Activated naive CD4-positive, alpha-beta T cell (primary cell): ENCODE results near the gene SLC7A7.
"Not testable (repeated sequence)": the region's sequence is repeated elsewhere in the genome, so short reads cannot be mapped to it uniquely, and the experiment has no call there.

Experiments used
- DNase-seq, 4 experiments: peaks; one replicate each; lab custom pipeline; 2025; lab: John Stamatoyannopoulos, UW

The SLC7A7 gene

DNA sequence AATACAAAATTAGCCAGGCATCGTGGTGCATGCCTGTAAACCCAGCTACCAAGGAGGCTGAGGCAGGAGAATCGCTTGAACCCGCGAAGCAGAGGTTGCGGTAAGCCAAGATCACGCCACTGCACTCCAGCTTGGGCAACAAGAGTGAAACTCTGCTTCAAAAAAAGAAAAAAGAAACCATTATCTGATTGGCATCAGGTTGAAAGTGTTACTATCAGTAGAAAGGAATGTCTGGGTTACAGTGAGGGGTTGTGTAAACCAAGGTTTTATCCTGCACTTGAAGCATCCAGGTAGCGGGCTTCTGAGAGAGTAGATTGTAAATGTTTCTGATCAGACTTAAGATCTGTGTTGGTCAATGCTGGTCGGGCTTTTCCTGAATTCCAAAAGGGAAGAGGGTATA, 62.8 kb downstream of the SLC7A7 start:
- no peak for DNase-seq

DNA sequence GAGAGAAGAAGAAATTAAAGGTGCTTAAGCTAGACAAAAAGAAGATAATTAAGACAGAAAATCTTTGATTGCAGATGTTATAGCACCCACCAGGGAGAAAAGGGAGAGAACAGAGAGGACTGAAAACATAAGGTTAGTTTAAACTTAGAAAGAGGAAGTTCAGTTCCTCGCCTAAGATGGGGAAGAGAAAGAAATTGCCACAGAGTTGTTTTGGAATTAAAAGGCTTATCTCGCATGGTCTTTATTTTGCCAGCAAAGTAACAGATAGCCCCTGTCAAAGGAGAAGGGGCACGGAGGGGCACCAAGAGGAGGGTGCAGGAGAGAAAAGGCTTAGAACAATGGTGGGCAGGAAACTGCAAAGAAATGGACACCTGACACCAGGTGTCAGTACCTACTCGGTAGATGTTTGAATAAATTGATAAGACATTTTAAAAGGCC, 66.6 kb downstream of the SLC7A7 start:
- no peak for DNase-seq

DNA sequence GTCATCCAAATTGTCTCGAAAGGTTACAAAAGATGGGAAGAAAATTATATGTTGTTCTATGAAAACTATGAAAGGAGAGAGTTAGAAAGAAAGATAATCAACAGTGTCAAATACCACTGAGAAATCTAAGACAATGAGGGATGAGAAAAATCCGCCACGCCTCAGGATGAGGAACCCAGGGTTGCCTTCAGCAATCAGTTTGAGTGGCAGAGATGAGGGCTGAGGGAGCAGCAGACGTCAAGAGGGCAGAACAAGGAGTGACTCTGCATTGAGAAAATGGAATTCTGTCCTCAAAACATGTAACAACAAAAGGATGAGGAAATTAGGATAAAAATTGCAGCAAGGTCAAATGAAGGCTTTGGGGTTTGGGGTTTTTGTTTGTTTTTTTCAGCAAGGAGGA, 67.0 kb downstream of the SLC7A7 start:
- DNase-seq: no peak

DNA sequence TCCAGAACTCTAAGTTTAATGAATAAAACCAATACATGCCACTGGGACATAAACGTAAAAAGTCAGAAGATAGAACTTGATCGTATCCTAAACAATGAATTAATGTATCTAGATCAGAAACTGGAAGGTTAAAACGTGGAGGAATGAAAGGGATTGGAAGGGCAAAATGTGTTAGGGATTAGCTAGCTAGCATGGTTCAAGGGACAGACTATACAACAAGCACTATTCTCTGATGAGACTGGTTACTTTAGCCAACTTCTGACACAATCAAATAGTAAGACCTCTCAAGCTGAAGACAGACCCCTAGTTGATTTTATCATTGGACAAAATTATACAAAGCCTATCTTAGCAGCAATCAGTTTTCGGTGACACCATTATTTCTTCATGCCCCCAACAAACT, 67.5 kb downstream of the SLC7A7 start:
- DNase-seq: no peak

DNA sequence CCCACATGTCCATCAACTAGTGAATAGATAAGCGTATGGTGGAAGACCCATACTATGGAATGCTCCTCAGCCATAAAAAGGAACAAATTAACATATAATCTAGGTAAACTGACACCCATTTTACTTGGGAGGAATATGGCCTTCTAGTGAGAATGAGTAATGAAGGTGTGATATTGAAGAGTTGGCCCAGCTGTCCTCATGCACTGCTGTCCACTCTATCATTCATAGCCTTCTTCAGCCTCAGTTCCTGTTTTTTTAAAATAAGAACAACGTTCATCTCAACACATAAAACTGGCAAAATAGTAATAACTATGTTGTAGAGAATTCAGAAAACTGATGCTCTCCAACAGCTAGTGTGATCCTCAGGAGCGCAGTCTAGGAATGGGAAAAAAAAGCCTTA, 75.2 kb downstream of the SLC7A7 start:
- no peak for DNase-seq

DNA sequence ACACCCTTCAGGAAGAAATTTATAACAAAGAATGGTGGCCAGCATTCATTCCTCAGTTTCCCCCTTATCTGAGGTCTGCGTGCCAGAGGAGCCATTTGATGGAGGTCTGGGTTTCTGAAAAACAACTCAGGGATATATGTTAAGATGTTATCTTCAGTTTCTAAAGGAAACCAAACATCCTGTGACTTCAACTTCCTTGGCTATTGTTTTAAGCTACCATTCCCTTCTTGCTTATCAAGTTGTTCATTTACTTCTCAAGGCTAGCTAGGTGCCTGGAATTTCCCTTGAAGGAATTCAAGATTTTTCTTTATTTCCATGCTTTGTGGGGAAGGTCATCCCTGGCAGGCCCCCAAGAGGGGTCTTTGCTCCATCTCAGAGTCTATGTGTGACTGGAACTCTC, 75.8 kb downstream of the SLC7A7 start:
- no peak for DNase-seq

DNA sequence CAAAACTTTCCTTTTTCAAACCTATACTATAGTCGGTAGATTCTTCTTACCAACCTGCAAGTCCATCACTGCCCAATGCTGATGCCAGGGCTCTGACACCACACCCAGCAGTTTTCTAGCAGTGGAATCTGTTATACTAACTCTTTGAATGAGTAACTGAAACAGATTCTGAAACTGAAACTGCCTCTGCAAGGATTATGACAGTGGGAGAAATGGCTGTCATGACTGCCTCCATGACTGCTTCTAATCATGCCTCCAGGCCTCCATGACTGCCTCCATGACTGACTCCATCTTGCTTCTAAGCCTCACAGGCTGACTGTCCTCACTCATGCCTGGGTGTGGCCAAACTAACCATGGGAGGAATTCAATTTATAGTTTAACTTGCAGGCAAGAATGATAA, 78.2 kb downstream of the SLC7A7 start:
- no peak for DNase-seq

DNA sequence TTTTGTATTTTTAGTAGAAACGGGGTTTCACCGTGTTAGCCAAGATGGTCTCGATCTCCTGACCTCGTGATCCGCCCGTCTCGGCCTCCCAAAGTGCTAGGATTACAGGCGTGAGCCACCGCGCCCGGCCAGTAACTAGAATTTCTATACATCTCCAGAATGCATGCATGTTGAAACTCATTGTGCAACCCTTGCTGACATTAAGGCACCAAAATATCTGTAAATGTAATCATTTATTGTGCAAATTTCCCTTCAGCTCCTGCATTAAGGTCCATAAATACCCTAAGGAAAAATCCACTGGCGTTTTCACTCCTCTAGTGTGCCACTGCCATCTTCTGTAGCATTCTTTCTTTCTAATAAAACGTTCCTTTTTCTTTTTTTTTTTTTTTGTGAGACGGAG, 78.9 kb downstream of the SLC7A7 start:
- DNase-seq: not testable (repeated sequence)

DNA sequence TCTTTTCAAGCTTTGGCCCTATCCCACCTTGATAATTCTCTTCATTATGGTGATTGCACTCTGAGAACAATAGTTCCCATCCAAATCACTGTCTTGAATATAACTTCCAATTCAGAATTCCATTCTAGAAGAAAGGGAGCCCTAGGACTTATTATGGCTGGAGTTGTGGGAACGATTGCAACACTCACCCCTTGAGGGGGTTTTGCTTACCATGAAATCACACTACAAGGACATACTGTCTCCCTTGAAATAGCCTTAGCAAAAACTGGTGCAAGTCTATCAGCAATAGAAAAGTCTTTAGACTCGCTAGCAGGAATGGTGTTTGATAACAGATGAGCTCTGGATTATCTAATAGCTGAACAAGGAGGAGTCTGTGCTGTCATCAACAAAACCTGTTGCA, 80.1 kb downstream of the SLC7A7 start:
- DNase-seq: no peak

DNA sequence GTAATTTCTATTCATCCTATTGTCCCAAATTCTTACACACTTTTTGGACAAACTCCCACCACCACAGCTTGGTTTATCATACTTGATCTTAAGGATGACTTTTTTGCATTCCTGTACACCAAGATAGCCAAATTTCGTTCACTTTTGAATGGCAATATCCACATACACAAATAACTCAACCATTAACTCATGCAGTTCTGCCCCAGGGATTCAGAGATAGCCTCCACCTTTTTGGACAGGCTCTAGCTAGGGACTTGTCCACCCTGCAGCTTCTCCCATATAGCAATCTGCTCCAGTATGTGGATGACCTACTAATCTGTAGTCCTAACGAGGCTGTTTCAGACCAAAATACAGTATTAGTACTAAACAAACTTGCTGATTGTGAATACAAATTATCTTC, 81.4 kb downstream of the SLC7A7 start:
- DNase-seq: no peak

DNA sequence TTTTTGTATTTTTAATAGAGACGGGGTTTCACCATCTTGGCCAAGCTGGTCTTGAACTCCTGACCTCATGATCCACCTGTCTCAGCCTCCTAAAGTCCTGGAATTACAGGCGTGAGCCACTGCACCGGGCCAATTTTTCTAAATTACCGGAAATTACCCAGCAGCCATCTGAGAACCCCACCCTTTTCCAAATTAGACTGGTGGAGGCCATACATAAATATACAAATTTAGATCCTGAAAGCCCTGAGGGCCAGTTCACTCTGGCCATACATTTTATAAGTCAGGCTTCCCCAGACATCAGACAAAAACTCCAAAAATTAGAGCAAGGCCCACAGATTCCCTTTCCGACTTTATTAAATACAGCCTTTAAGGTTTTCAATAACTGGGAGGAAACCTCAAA, 83.2 kb downstream of the SLC7A7 start:
- DNase-seq: not testable (repeated sequence)

DNA sequence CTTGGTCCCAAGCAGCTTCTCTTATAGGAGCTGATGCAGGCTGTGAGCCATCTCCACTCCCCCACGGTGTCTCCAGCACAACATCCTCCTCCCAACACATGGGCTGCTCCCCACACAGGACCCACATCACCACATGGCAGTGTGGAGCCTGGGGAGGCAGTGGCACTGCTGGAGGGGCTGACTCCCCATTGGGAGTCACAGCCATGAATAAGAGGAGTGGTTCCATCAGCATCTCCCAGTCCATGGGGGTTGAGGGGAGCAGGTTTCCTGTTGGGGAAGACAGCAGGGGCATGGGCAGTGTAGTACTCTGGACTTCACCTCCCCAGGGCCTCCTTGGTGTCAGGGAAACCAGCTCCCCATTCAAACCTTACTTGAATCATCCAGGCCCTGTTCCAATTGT, 89.2 kb downstream of the SLC7A7 start:
- no peak for DNase-seq

DNA sequence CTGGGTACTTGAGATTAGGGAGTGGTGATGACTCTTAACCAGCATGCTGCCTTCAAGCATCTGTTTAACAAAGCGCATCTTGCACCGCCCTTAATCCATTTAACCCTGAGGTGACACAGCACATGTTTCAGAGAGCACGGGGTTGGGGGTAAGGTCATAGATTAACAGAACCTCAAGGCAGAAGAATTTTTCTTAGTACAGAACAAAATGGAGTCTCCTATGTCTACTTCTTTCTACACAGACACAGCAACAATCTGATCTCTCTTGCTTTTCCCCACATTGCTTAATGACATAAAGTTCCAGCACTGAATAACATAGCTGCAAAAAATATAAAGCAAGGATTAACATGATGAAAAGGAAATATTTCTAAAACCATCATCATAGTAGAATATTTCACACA, 89.9 kb downstream of the SLC7A7 start:
- not testable (repeated sequence) for DNase-seq

DNA sequence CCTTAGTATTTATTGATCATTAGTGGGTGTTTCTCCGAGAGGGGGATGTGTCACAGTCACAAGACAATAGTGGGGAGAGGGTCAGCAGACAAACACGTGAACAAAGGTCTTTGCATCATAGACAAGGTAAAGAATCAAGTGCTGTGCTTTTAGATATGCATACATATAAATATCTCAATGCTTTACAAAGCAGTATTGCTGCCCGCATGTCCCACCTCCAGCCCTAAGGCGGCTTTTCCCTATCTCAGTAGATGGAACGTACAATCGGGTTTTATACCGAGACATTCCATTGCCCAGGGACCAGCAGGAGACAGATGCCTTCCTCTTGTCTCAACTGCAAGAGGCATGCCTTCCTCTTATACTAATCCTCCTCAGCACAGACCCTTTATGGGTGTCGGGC, 90.4 kb downstream of the SLC7A7 start:
- not testable (repeated sequence) for DNase-seq

DNA sequence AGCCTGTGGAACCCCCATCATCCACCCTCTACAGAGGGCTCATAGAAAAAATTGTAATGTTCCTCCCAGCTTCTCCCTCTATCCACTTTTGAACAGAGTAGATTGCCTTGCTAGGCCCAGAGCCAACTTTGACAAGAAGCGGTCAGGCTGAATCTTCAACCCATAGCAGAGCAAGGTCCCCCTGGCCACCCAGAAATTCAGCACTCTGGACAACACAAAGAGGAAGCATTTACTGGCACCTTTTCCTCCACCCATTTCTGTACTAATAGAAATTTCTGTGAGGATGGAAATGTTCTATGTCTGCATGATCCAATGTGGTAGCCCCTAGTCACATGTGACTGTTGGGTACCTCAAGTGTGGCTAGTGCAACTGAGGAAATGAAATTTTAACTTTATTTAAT, 91.4 kb downstream of the SLC7A7 start:
- DNase-seq: no peak
